PC-3 (cell line): Measurements from ENCODE around the gene EFHC2. TPM values are rescaled to one million over a fixed set of nuclear protein-coding genes. Genes with fewer than 3 reads are reported as not detected.

Source experiments
- ATAC-seq: fragments of 200-7000 bp; cut with Tn5 transposase; 2 replicates; pipeline ENCODE4 v1.9.1; 2020; ENCODE audit warnings: mild to moderate bottlenecking, moderate library complexity
- BruUV-seq: library from RNA; stranded (reverse); fragments of 400-500 nt; replicated peaks from 2 replicates; lab custom pipeline; 2021; lab: Mats Ljungman, UMichigan
- CTCF ChIA-PET: fragments of 300-600 bp; sonication (Branson Sonifier 250); formaldehyde crosslinking; loops from one replicate; lab custom pipeline; 2022; ENCODE audit warnings: antibody characterized with exemption; lab: Charles Lee
- POLR2A ChIA-PET: fragments of 300-600 bp; sonication (Branson Sonifier 250); formaldehyde crosslinking; loops from one replicate; lab custom pipeline; 2022; ENCODE audit warnings: antibody characterized with exemption; ENCODE audit not compliant: unreplicated experiment; lab: Charles Lee
- DNase-seq: peaks from one replicate; pipeline ENCODE4 v3.0.0-alpha.2; 2015
- H2AFZ ChIP-seq: fragments of 300-600 bp; sonication (generic); 2 replicates; pipeline ENCODE4 v1.6.0; 2016; ENCODE audit warnings: antibody characterized with exemption, low read length
- H3F3A ChIP-seq: fragments of 300-600 bp; sonication (generic); one replicate; pipeline ENCODE4 v1.6.0; 2017; ENCODE audit warnings: antibody characterized with exemption, low read length, control low read depth, mild to moderate bottlenecking; ENCODE audit not compliant: unreplicated experiment
- H3K27ac ChIP-seq: fragments of 300-600 bp; sonication (generic); 2 replicates; pipeline ENCODE4 v1.5.1; 2016; ENCODE audit warnings: mild to moderate bottlenecking, low read length
- H3K27me3 ChIP-seq: fragments of 300-600 bp; sonication (generic); 2 replicates; pipeline ENCODE4 v1.6.1; 2016; ENCODE audit warnings: low read length, mixed read lengths
- H3K36me3 ChIP-seq: fragments of 300-600 bp; sonication (generic); 2 replicates; pipeline ENCODE4 v1.6.1; 2016; ENCODE audit warnings: low read depth, mixed run types, low read length, mixed read lengths
- H3K4me1 ChIP-seq: fragments of 300-600 bp; sonication (generic); 2 replicates; pipeline ENCODE4 v1.5.1; 2016; ENCODE audit warnings: low read length; ENCODE audit not compliant: insufficient read depth
- H3K4me2 ChIP-seq: fragments of 300-600 bp; sonication (generic); 2 replicates; pipeline ENCODE4 v1.6.0; 2016; ENCODE audit warnings: low read length
- H3K4me3 ChIP-seq: fragments of 300-600 bp; sonication (generic); 2 replicates; pipeline ENCODE4 v1.5.1; 2016; ENCODE audit warnings: mild to moderate bottlenecking, low read length, mixed read lengths
- H3K79me2 ChIP-seq: fragments of 300-600 bp; sonication (generic); 2 replicates; pipeline ENCODE4 v1.6.1; 2017; ENCODE audit warnings: low read length, mixed read lengths
- H3K9ac ChIP-seq: fragments of 300-600 bp; sonication (generic); 2 replicates; pipeline ENCODE4 v1.6.0; 2016; ENCODE audit warnings: mild to moderate bottlenecking, low read length
- H3K9me2 ChIP-seq: fragments of 300-600 bp; sonication (generic); replicated peaks from 2 replicates; pipeline ENCODE4 v1.6.1; 2016; ENCODE audit warnings: mixed run types, low read length, mixed read lengths
- H3K9me3 ChIP-seq: fragments of 300-600 bp; sonication (generic); 2 replicates; pipeline ENCODE4 v1.6.1; 2016; ENCODE audit warnings: low read length, mixed read lengths
- H4K20me1 ChIP-seq: fragments of 300-600 bp; sonication (generic); 2 replicates; pipeline ENCODE4 v1.6.1; 2016; ENCODE audit warnings: low read length, mixed read lengths
- CTCF ChIP-seq: fragments of 300-600 bp; sonication (generic); conservative IDR thresholded peaks from 2 replicates; pipeline ENCODE4 v1.5.1; 2017; ENCODE audit warnings: antibody characterized with exemption, low read depth, mild to moderate bottlenecking, low read length
- EZH2 ChIP-seq: fragments of 300-600 bp; sonication (generic); IDR thresholded peaks from one replicate; pipeline ENCODE4 v1.6.1; 2017; ENCODE audit warnings: antibody characterized with exemption, mild to moderate bottlenecking, low read length; ENCODE audit not compliant: unreplicated experiment
- EZH2phosphoT487 ChIP-seq: fragments of 300-600 bp; sonication (generic); IDR thresholded peaks from 2 replicates; pipeline ENCODE4 v1.6.1; 2018; ENCODE audit warnings: mild to moderate bottlenecking, antibody characterized with exemption, low read length, borderline replicate concordance
- intact Hi-C: fragments of 100-400 bp; cut with micrococcal nuclease; formaldehyde crosslinking; loops from 2 replicates; pipeline ENCODE4 v1.9.0; 2023
- total RNA-seq: library from RNA; depleted of rRNA; stranded (reverse); fragments of >200 nt; gene quantifications from 2 replicates; pipeline ENCODE4 v1.2.3, GENCODE V29; 2014

The EFHC2 gene
- total RNA-seq, 1 experiment from 2014 or later = 0.40 TPM

- peak overlapping the region; percentile 43 for H3K4me2 ChIP-seq
- H3K79me2 ChIP-seq = no peaks in the 10 kb centered on the region
- DNase-seq (peak; percentile 48), ATAC-seq (no peak; the same call in 1 of the 2 replicates)
- intact Hi-C loops = no loop called here
- H3K9me2 ChIP-seq = no peaks in the 10 kb centered on the region
- H3K36me3 ChIP-seq = no peaks in the 10 kb centered on the region
- no peaks in the 10 kb centered on the region for H3F3A ChIP-seq
- BruUV-seq = no TSS peak
- TF ChIP-seq CTCF (peak; percentile 53), EZH2 (no peak)
- H3K9me3 ChIP-seq = no peaks in the 10 kb centered on the region
- H3K4me3 ChIP-seq = no peak overlapping the region
- H3K27ac ChIP-seq = no peak overlapping the region
- POLR2A ChIA-PET = no interaction called here
- no peaks in the 10 kb centered on the region for H4K20me1 ChIP-seq
- peak overlapping the region; percentile 64 for H2AFZ ChIP-seq
- CTCF ChIA-PET = no interaction called here
- no peaks in the 10 kb centered on the region for H3K27me3 ChIP-seq
- H3K9ac ChIP-seq = no peak overlapping the region
- peaks cover 13% of the 10 kb centered on the region for H3K4me1 ChIP-seq
Measured at GRCh38 chrX:44183329-44183728, 160.1 kb downstream of the EFHC2 start.

GRCh38 chrX:44178274-44179053, 165.0 kb downstream of the EFHC2 start:
- no TSS peak for BruUV-seq
- H4K20me1 ChIP-seq = no peaks in the 10 kb centered on the region
- H3K36me3 ChIP-seq = no peaks in the 10 kb centered on the region
- DNase-seq (no peak), ATAC-seq (no peak)
- ChIA-PET CTCF (no interaction called here), POLR2A (interaction anchor here (0.6 kb wide), 1 partner anchor 13 kb away, joined by 4 read pairs; no protein-coding TSS in a partner anchor)
- intact Hi-C loops = no loop called here
- no peak overlapping the region for H2AFZ ChIP-seq
- no peaks in the 10 kb centered on the region for H3K27me3 ChIP-seq
- H3K9me3 ChIP-seq = no peaks in the 10 kb centered on the region
- no peak overlapping the region for H3K27ac ChIP-seq
- no peaks in the 10 kb centered on the region for H3K9me2 ChIP-seq
- no peaks in the 10 kb centered on the region for H3F3A ChIP-seq
- H3K4me2 ChIP-seq = no peak overlapping the region
- no peak overlapping the region for H3K4me3 ChIP-seq
- H3K79me2 ChIP-seq = no peaks in the 10 kb centered on the region
- TF ChIP-seq CTCF = no peak
- no peak for TF ChIP-seq EZH2
- no peak for TF ChIP-seq EZH2phosphoT487
- no peak overlapping the region for H3K9ac ChIP-seq
- H3K4me1 ChIP-seq = peaks cover 13% of the 10 kb centered on the region

GRCh38 chrX:44175455-44175854, 168.0 kb downstream of the EFHC2 start:
- Histone ChIP-seq H3K4me2 (no peak overlapping the region), H3K4me1 (peaks cover 9% of the 10 kb centered on the region), H3K4me3 (no peak overlapping the region), H2AFZ (no peak overlapping the region), H3K9me2 (no peaks in the 10 kb centered on the region), H3K9ac (no peak overlapping the region), H3F3A (no peaks in the 10 kb centered on the region), H3K27me3 (no peaks in the 10 kb centered on the region), H3K9me3 (no peaks in the 10 kb centered on the region), H3K36me3 (no peaks in the 10 kb centered on the region), H3K27ac (no peak overlapping the region), H3K79me2 (no peaks in the 10 kb centered on the region), H4K20me1 (no peaks in the 10 kb centered on the region)
- BruUV-seq = no TSS peak
- ATAC-seq (no peak), DNase-seq (no peak)
- CTCF ChIA-PET = no interaction called here
- intact Hi-C loops = no loop called here
- TF ChIP-seq EZH2 (no peak), CTCF (no peak), EZH2phosphoT487 (no peak)
- POLR2A ChIA-PET = no interaction called here
